Non-pigmented ciliary epithelial cell (primary cell): ENCODE data around the gene DZANK1.
"Not testable (repeated sequence)": the region's sequence is repeated elsewhere in the genome, so short reads cannot be mapped to it uniquely, and the experiment has no call there.

Source experiments
- DNase-seq: peaks from one replicate; pipeline ENCODE4 v3.0.0-alpha.2; 2010; ENCODE audit warnings: low read depth

DZANK1 gene

DNA sequence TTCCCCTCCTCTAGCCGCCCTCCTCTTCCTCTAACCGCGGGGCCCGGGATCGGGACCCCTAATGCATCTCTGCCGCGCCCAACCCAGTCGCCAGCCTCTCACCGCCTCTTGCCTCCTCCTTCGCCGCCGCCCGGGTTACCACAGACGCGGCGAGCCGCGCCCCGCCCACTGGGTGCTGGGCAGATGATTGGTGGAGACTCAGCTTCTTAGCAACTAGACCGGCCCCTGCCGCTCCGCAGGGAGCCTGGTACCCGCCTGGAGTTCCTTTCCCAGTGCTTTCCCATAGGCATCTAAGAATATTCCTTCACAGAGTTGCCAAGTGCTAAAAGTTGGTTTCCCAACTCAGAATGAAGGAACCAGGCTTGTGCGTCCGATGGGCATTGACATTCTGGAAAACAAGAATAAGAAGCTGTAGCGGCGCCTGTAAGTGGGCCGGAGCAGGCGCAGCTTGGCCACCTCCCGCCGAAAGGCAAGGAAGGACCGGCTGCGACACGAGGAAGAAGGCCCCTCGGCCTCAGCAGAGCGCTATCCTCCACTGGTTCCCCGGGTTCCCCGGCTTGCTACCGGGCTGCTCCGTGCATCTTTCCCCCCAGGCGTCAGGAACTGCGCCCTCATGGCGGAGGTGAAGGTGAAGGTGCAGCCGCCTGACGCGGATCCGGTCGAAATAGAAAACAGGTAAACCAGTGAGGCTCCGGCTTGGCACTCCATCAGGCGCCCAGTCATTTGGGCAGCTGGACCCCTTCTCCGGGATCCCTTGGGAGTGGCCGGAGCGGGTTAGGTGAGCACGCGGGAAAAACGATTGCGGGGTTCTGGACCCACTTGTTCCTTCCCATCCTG is at the start of gene DZANK1, which contains the start of gene POLR3F:
Gene DZANK1 (minus strand): TSS at position 137 of the 837 bp plus-strand sequence. CDS start 1,672 bp downstream, outside the sequence.
Gene POLR3F (plus strand): TSS at position 497 of the 837 bp plus-strand sequence. CDS start 117 bp downstream, at position 614.
- peak; percentile 76 for DNase-seq

DNA sequence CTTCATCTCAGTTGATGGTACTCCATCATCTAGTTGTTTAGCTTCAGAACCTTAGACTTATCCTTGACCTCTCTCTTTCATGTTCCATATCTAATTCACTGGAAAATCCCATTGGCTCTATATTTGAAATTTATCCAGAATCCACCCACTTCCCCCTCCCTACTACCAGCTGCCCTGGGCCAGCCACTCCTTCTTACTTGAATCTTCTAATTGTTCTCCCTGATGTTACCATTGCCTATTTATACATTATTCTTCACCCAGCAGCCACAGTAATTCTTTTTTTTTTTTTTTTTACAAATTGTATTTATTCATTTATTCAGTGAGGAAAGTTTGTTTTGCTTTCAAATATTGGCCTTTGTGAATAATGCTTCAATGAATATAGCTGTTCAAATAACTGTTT is 49.1 kb upstream of the DZANK1 start:
- DNase-seq, result no peak

DNA sequence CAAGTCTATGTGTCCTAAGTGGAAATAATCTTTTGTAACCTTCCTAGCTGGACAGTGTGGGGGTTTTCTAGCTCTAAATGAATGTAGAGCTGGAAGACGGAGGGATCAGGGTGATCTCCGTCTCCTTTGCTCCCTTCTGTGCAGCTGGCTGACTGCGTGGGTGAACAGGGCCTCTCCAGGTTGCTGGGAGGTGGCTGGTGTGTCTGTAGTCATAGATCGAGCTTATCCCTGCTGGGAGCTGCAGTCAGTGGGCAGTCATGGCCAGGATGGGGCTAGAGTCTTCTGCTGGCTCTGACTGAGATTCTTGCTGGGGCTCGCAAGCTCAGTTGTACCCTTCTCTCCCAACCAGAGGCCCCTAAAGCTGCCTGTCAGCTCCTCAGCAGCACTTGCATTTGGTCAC is 47.3 kb upstream of the DZANK1 start:
- DNase-seq, result no peak

DNA sequence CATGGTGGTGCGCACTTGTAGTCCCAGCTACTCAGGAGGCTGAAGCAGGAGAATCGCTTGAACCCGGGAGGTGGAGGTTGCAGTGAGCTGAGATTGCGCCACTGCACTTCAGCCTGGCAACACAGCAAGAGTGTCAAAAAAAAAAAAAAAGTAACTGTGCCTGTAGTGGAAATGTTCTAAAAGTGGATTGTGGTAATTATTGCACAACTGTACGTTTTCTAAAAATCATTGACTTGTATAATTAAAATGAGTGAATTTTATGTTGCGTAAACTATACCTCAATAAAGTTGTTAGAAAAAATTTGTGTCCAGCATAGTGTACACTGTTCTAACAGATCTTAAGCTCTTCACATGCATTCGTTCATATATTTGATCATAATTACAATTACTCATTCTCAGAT is 46.4 kb upstream of the DZANK1 start:
- no peak for DNase-seq

DNA sequence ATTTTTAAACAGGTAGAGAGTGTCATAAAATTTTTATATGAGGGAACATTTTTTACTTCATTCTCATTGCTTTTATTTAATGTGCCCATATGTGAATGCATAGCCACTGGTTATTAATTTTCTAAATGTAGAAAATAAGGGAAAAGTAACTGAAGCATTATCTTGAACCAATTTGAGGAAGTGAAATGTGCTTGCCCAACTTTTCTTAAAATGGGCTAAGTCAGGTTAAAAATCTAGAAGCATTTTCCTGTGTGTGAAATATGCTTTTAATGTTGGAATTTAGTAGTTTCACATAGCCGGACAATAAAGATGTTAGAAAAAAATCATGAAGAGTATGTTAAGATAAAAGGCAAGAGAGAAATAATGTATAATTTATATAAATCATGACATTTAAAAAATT is 44.7 kb upstream of the DZANK1 start:
- DNase-seq, result no peak

DNA sequence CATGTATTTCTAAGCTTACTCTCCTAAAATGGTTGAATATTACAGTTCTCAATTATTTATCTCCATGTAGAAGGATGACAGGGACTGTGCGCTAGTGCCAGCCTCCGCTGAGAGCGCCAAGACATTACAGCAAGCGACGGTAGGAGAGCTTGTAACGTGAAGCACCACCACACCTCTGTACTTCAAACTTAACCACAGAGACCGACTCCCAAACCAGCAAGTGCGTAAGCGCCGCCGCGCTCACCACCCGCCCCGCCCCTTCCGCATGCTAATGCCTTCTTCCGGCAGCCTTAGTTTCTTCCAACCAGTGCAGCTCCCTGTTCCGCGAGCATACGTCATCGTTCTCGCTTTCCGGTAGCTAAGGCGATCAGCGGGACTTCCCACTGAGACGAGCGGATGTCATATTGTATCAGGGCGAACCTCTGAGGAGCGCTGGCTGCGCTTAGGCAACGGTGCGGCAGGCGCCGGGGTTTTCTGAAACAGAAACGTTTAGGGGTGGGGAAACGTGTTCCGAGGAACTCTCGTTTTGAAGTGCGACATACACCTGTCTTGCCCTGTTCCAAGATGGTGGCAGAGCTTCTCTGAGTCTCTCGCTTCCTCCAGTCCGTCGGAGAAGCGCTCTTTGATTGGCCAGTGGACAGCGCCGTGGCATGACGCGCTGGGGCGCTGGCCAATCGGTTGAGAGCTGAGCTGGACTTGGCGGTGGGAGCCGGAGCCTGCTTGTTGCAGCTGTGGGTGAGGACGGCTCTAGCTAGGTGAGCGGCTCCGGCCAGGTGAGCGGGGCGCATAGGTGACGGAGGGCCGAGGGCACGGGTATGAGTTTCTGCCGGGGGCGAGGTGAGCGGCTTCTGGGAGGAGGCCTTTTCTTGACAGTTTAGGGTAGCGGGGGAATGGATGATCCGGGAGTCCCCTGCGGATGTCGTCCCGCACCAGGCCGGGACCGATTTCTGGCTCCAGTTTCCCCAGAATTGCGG is 40.7 kb upstream of the DZANK1 start, which contains the start of gene SEC23B:
Gene SEC23B (plus strand): TSS at position 723 of the 974 bp plus-strand sequence. CDS start 2,896 bp downstream, outside the sequence.
- DNase-seq, result peak; percentile 92

DNA sequence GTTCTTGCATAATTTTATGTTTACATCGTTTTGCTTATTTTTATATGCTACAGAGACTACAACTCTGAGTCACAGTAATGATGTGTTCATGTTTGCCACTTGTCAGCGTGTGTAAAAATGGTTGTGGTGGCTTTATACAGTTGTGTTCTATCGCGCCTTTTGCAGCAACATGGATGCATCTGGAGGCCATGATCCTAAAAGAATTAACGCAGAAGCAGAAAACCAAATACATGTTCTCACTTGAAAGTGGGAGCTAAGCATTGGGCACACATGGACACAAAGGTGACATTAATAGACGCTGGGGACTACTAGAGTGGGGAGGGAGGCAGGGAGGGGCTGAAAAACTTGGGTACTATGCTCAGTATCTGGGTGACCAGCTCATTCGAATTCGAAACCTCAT is 39.9 kb upstream of the DZANK1 start:
- DNase-seq, result no peak

DNA sequence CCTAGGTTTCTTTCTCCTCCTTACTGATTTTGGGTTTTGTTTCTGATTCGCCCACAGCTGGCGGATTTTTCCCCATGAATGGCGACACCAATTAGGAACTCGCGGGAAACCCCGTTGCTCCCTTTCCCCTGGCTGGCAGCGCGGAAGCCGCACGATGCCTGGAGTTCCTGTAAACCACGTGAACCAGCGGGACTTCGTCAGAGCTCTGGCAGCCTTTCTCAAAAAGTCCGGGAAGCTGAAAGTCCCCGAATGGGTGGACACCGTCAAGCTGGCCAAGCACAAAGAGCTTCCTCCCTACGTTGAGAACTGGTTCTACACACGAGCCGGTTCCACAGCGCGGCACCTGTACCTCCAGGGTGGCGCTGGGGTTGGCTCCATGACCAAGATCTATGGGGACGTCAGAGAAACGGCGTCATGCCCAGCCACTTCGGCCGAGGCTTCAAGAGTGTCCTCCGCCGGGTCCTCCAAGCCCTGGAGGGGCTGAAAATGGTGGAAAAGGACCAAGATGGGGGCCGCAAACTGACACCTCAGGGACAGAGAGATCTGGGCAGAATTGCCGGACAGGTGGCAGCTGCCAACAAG is 37.7 kb upstream of the DZANK1 start:
- no peak for DNase-seq

DNA sequence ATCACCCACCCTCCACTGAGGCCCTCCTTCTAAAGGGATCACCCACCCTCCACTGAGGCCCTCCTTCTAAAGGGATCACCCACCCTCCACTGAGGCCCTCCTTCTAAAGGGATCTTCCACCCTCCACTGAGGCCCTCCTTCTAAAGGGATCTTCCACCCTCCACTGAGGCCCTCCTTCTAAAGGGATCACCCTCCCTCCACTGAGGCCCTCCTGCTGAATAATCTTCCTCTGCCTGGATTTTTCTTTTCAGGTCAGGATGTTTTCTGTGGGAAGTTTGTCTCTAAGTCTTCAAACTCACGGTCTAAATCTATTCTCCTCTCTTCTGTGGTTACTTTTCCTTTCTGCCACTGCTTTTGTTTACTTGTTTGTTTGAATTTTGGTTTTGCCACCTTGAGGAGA is 34.8 kb upstream of the DZANK1 start:
- not testable (repeated sequence) for DNase-seq

DNA sequence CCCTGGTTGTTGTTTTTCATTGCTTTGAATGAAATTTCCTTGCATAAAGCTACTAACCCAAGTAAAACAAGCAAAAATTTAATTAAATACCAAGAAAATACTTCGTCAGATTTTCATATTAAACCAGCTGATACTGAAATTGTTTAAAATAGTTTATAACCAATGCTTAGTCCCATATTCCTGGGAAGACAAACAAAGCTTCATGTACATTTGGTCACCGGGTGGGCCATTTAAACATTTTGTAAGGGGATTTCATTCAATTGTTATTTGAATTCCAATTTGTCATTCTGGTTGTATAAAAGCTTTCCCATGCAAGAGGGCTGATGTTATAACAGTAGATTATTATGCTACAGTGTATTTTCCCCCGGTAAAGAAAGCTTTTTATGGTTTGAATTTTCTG is 30.8 kb upstream of the DZANK1 start:
- DNase-seq, result no peak

DNA sequence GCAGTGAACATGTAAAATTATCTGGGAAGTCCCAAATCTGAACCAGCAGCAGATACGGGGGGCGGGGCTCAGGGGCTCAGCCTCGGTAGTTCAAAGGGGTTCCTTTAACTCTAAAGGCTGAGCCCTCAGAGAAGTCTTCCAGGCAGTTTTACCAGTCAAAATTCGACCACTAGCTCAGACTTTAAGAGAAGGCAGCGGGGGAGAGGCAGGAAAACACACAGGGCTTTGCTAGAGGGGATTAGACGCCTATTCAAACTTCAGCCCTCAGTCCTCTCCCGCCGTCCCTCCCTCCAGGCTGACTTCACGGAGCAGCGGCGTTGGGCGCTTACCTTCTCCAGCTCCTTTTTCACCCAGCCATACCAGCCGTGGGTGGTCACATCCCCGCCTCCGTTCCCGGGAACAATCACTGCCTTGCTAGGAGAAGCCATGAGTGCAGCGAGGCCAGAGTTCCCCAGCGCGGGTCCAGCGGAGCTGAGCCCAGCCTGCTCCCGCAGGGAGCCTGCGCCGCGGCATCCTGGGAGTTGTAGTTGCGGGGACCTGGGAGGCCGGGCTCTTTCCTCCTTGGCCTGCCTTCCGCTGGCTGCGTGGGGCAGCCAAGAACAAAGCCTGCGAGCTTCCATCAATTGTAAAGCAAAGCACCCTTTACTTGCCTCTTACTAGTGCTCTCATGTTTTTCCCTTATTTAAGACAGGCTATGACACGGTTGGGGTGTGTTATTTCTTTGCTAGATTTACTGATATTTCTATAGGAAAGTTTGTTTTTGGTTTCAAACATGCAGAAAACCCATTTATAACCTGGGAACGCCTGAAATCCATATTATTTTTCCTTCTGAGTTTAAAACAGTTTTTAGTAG is 30.1 kb upstream of the DZANK1 start, which contains the start of gene RBBP9:
Gene RBBP9 (minus strand): TSS at position 486 of the 853 bp plus-strand sequence. CDS start 58 bp downstream, at position 428.
- DNase-seq, result peak; percentile 26

DNA sequence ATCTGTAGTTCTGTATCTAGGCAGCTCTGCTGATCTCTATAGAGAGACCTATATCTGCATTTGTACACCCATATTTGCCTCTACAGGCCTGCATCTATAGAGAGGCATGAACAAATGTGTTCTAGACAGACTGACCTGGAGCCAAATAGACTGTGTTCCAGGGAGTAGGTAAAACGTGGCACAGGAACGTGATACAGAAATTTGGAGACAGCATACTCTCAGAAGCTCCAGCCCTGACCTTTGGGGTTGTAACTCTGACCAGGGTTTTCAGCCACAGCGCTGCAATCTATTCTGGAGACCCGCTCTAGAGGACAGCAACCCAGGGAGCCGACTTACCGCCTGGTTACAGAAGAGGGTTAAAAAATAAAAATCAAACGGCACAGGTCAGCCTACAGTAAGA is 29.2 kb upstream of the DZANK1 start:
- no peak for DNase-seq

DNA sequence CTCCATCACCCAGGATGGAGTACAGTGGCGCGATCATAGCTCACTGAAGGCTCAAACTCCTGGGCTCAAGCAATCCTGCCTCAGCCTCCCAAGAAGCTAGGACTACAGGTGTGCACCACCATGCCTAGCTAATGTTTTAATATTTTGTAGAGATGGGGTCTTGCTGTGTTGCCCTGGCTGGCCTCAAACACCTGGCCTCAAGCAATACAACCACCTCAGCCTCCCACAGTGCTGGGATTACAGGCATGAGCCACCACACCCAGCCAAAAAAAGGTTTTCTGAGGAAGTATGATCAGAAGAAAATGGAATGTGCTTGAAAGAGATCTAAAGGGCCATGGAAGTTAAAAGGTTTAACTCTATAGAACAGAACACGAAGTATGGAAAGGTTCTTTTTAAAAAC is 21.5 kb upstream of the DZANK1 start:
- DNase-seq, result no peak

DNA sequence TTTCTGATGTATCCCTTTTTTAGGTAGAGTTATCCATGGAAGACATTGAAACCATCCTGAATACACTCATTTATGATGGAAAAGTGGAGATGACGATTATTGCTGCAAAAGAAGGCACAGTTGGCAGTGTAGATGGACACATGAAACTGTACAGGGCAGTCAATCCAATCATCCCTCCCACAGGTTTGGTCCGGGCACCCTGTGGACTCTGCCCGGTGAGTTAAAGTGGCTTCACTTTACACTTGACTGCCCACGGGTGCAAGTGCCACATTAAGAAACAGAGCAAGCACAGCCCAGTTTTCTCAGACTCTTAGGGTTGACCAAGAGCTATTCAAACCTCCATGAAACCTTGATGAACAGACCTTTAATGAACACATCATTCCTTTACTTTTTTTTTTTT is 14.8 kb upstream of the DZANK1 start:
- no peak for DNase-seq

DNA sequence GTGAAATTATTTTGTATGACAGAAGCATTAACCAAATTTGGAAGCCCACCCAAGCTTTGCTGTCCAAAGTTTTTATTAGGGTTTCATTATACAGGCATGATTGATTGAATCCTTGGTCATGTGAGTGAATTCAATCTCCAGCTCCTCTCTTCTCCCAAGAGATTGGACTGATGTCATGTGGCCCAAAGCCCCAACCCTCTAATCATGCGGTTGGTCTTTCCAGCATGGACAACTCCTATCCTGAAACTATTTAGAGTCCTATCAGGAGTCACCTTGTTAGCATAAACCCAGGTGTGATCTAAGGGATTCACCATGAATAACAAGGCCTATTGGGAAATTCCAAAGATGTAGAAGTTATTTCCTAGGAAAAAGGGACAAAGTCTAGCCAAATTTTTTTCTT is 11.0 kb upstream of the DZANK1 start:
- no peak for DNase-seq

DNA sequence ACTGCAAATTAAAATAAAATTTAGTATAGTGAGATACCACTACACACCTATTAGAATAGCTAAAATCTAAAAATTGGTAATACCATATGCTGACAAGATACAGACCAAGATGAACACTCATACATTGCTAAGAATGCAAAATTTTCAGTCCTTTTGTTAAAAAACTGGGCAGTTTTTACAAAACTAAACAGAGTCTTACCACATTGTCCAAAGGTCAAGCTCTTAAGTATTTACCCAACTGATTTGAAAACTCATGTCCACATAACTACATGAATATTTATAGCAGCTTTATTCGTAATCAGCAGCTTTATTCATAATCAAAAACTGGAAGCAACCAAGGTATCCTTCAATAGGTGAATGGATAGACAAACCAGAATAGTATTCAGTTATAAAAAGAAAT is 10.4 kb upstream of the DZANK1 start:
- DNase-seq, result no peak

DNA sequence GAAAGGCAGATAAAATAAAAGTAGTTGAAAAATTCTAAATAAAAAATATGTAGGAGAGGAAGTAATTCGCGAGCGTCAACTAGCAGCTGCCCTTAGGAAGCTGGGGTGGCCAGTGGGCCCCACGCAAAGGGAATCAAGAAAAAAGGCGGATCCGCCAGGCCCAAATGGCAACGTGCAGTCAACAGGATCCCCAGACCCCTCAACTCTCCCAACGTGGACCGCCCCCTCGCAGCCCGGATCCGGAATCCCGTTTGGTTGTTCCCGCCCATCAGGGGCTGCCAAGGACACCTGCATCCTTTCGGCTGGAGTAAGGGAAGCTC is 296 bp downstream of the DZANK1 start:
- no peak for DNase-seq

DNA sequence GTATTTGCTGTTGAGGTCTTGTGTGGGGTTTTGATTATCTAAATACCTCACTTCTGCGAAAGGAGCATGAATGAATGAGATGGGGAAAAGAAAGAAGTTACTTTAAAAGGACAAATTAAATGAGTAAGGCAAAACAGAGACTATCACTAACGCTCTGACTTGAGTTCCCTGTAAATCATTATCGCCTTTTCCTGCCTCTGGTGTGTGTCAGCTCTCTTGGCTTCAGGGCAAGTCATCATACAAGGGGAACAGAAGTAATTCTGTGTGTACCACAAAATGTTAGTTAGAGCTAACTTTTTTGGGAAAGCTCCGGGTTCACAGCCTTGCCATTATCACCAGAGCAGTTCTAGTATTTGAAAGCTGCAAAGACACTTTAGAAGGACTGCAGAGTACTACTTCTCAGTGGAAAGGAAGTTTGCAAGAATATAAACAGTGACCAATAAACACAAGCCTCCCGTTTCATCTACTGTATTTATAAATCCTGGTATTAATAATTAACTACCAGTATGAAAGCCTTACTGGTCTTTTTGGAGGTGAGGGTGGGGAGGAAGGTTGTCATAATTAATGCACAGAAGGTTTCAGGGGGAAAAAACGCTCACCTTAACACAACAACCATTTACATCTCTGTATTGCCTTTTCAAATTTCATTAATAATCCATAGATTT is 1.2 kb downstream of the DZANK1 start:
- DNase-seq, result no peak

DNA sequence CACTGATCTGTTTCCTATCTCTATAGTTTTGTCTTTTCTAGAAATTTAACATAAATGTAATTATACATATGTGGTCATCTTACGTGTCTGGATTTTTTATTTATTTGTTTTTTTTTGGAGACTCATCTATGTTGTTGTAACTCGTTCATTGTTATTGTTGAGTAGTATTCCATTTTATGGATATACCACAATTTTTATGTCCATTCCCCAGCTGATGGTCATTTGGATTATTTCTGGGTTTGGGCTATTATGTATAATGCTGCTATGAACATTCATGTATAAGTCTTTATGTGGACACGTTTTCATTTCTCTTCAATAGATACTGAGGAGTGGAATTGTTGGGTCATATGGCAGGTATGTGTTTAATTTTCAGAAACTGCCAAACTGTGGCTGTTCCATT is 10.2 kb downstream of the DZANK1 start:
- DNase-seq, result no peak

DNA sequence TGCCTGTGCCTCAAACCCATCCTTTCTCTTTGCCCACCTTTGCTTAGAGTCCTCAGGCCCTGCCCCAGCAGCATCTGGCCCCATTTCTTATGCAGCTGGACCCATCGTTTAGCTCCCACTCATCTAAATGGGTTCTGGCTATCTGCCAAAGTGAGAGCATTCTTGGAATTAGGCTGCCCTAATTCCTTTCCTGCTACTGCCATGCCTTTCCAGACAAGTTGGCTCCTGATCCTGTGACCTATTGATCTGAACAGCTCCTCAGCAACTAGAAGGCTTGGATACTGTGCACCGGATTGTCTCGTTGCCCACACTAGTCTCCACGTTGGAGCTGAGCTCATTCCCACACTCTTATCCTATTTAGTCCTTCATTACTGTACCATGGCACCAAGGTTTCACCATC is 22.9 kb downstream of the DZANK1 start:
- DNase-seq, result no peak

DNA sequence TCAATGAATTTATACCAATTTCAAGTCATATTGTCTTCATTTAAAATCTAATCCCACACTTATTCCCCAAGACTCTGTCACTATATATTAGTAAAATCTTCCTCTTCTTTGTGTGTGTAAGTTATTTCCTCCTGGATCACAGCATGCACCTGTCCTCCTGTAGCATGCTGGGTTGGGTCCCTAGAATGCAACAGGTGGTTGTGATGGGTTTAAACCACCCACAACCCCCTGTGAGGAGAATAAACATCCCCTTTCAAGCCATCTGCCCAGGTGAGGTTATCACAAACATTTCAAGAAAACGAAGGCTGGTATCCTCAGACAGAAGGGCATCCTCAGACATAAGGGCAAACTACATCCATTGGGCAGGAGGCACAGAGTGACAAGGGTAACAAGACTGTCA is 26.4 kb downstream of the DZANK1 start:
- DNase-seq, result no peak
